Measurements from ENCODE around the gene CLDN7. TPM values are rescaled to one million over a fixed set of nuclear protein-coding genes. Genes with fewer than 3 reads are reported as not detected.

CLDN7 gene
- total RNA-seq, 2 experiments from 2014 or later: 0.32 TPM; not detected in 1

GRCh38 chr17:7252176-7253043 is 9.9 kb downstream of the CLDN7 start, which contains the start of gene ELP5:
ELP5 (plus strand) TSS chr17:7252215; CDS start chr17:7252551, 336 bp downstream.
- Histone ChIP-seq H3K4me1 (ENCODE audit: insufficient read depth, low read length, poor library complexity, severe bottlenecking) (peaks cover 26% of the 10 kb centered on the region), H3K9me2 (ENCODE audit: insufficient read depth, low read length) (no peaks in the 10 kb centered on the region), H3K79me2 (ENCODE audit: insufficient read depth, low read depth, low read length) (peaks cover 57% of the 10 kb centered on the region), H2AFZ (ENCODE audit: low read length) (peak within 1 kb of the TSS; percentile 5; the same call in 1 of the 2 replicates), H3K27ac (ENCODE audit: low read depth, low read length, poor library complexity, severe bottlenecking) (peak within 1 kb of the TSS; percentile 71), H4K20me1 (ENCODE audit: insufficient read depth, low read length) (peaks cover 18% of the 10 kb centered on the region), H3K36me3 (ENCODE audit: insufficient read depth, low read length) (peaks cover 49% of the 10 kb centered on the region), H3K9me3 (ENCODE audit: low read length) (no peaks in the 10 kb centered on the region), H3K4me3 (ENCODE audit: low read depth, low read length, poor library complexity, severe bottlenecking) (peak within 1 kb of the TSS; percentile 83), H3K4me2 (ENCODE audit: low read length) (peak within 1 kb of the TSS; percentile 100)
- intact Hi-C loops (cut with micrococcal nuclease; ENCODE audit: unreplicated experiment): loop anchor here (1.0 to 5.0 kb wide), 5 partner anchors 14 to 585 kb away; partner anchors contain the start of genes EIF5A, PHF23, POLR2A and SLC35G6
- TSS peak; percentile 83 for BruUV-seq (replicated peaks)
- CTCF ChIA-PET (ENCODE audit: unreplicated experiment): no interaction called here
- POLR2A ChIA-PET: no interaction called here
- peak; percentile 96 for DNase-seq (ENCODE audit: low spot score)
- TF ChIP-seq CTCF (conservative IDR thresholded peaks at IDR 0.05; ENCODE audit: low read length) (peak; percentile 58), EZH2phosphoT487 (IDR thresholded peaks at IDR 0.05; ENCODE audit: borderline replicate concordance, low read depth, low read length) (no peak)

- intact Hi-C loops (cut with micrococcal nuclease; ENCODE audit: unreplicated experiment): loop anchor here (1.0 to 5.0 kb wide), 6 partner anchors 13 to 586 kb away; partner anchors contain the start of genes EIF5A, NEURL4, PHF23 and POLR2A
- peak within 1 kb of the TSS; percentile 5; the same call in 1 of the 2 replicates for H2AFZ ChIP-seq (ENCODE audit: low read length)
Observed at GRCh38 chr17:7251661-7252175, 10.6 kb downstream of the CLDN7 start, which contains the start of gene CTDNEP1. CTDNEP1 (minus strand) TSS chr17:7251734; CDS start chr17:7251296, 438 bp downstream.

More at GRCh38 chr17:7251661-7252175, 10.6 kb downstream of the CLDN7 start, which contains the start of gene CTDNEP1:
- peaks cover 50% of the 10 kb centered on the region for H3K36me3 ChIP-seq (ENCODE audit: insufficient read depth, low read length)
- peaks cover 26% of the 10 kb centered on the region for H3K4me1 ChIP-seq (ENCODE audit: insufficient read depth, low read length, poor library complexity, severe bottlenecking)
- peak within 1 kb of the TSS; percentile 71 for H3K27ac ChIP-seq (ENCODE audit: low read depth, low read length, poor library complexity, severe bottlenecking)
- H3K9me2 ChIP-seq (ENCODE audit: insufficient read depth, low read length): no peaks in the 10 kb centered on the region
- peak; percentile 100 for DNase-seq (ENCODE audit: low spot score)
- ChIA-PET POLR2A (no interaction called here), CTCF (ENCODE audit: unreplicated experiment) (no interaction called here)
- BruUV-seq (replicated peaks): no TSS peak
- peak within 1 kb of the TSS; percentile 100 for H3K4me2 ChIP-seq (ENCODE audit: low read length)
- TF ChIP-seq EZH2phosphoT487 (IDR thresholded peaks at IDR 0.05; ENCODE audit: borderline replicate concordance, low read depth, low read length): no peak
- no peak for TF ChIP-seq CTCF (conservative IDR thresholded peaks at IDR 0.05; ENCODE audit: low read length)
- peaks cover 18% of the 10 kb centered on the region for H4K20me1 ChIP-seq (ENCODE audit: insufficient read depth, low read length)
- peak within 1 kb of the TSS; percentile 83 for H3K4me3 ChIP-seq (ENCODE audit: low read depth, low read length, poor library complexity, severe bottlenecking)
- H3K79me2 ChIP-seq (ENCODE audit: insufficient read depth, low read depth, low read length): peaks cover 64% of the 10 kb centered on the region
- H3K9me3 ChIP-seq (ENCODE audit: low read length): no peaks in the 10 kb centered on the region
